LNCaP clone FGC (cell line): Measurements from ENCODE around the gene ESPN.

ENCODE experiments used
- DNase-seq: peaks from one replicate; pipeline ENCODE4 v3.0.0-alpha.2; 2011; ENCODE audit warnings: low read depth
- H3K4me3 ChIP-seq: 2 replicates; pipeline ENCODE4 v1.5.1; 2011; ENCODE audit warnings: mild to moderate bottlenecking, low read depth, low read length, control low read depth
- CTCF ChIP-seq: IDR thresholded peaks from 2 replicates; pipeline ENCODE4 v1.5.1; 2012; ENCODE audit warnings: mild to moderate bottlenecking; ENCODE audit not compliant: control insufficient read depth, insufficient read depth; ENCODE audit errors: extremely low read depth

Gene ESPN

GRCh38 chr1:6495041-6495441 is 70.5 kb downstream of the ESPN start:
- H3K4me3 ChIP-seq: no peak overlapping the region
- TF ChIP-seq CTCF: no peak

GRCh38 chr1:6495540-6496364 is 71.2 kb downstream of the ESPN start:
- no peak for TF ChIP-seq CTCF
- no peak overlapping the region for H3K4me3 ChIP-seq
- DNase-seq: no peak

More at GRCh38 chr1:6495041-6495441, 70.5 kb downstream of the ESPN start:
- no peak for DNase-seq

- no peak for DNase-seq
- no peak overlapping the region for H3K4me3 ChIP-seq
- TF ChIP-seq CTCF: no peak
Observed at GRCh38 chr1:6496365-6496721, 71.8 kb downstream of the ESPN start.

GRCh38 chr1:6496890-6497214 is 72.3 kb downstream of the ESPN start:
- no peak for TF ChIP-seq CTCF
- DNase-seq: no peak
- H3K4me3 ChIP-seq: peak overlapping the region; percentile 44

- TF ChIP-seq CTCF: no peak
- no peak for DNase-seq
Observed at GRCh38 chr1:6497215-6497866, 72.8 kb downstream of the ESPN start.

GRCh38 chr1:6497867-6498575 is 73.4 kb downstream of the ESPN start:
- TF ChIP-seq CTCF: no peak

More at GRCh38 chr1:6497215-6497866, 72.8 kb downstream of the ESPN start:
- peak overlapping the region; percentile 54 for H3K4me3 ChIP-seq

More at GRCh38 chr1:6497867-6498575, 73.4 kb downstream of the ESPN start:
- DNase-seq: no peak
- H3K4me3 ChIP-seq: peak overlapping the region; percentile 54
